HCT116 (cell line): Measurements from ENCODE around the gene MEF2B. TPM values are rescaled to one million over a fixed set of nuclear protein-coding genes. Genes with fewer than 3 reads are reported as not detected.

Source experiments
- ATAC-seq: fragments of 200-7000 bp; cut with Tn5 transposase; 2 replicates; pipeline ENCODE4 v1.9.1; 2020; ENCODE audit warnings: mild to moderate bottlenecking, moderate library complexity
- BruUV-seq: library from RNA; stranded (reverse); fragments of 400-500 nt; replicated peaks from 2 replicates; lab custom pipeline; 2021; lab: Mats Ljungman, UMichigan
- CTCF ChIA-PET: fragments of 300-600 bp; sonication (Branson Sonifier 250); formaldehyde crosslinking; loops from one replicate; lab custom pipeline; 2021; ENCODE audit warnings: antibody characterized with exemption; lab: Charles Lee
- POLR2A ChIA-PET: fragments of 300-600, 350-600 bp; sonication (Branson Sonifier 250); formaldehyde crosslinking; loops from one replicate; lab custom pipeline; 2021; ENCODE audit warnings: antibody characterized with exemption; lab: Charles Lee
- RAD21 ChIA-PET, 2 experiments: fragments of 300-600 bp; sonication (Branson Sonifier 250); formaldehyde crosslinking; loops; one replicate each; lab custom pipeline; 2023; ENCODE audit warnings: low total read pairs in 2 of 2; ENCODE audit not compliant: uncharacterized antibody in 2 of 2, unreplicated experiment in 2 of 2, low non-redundant PET in 1 of 2; lab: Charles Lee
- DNase-seq: peaks from one replicate; pipeline ENCODE4 v3.0.0-alpha.2; 2010; ENCODE audit warnings: low read depth, low spot score
- H2AFZ ChIP-seq: fragments of 200-600 bp; shearing (Covaris generic), sonication (generic); 2 replicates; pipeline ENCODE4 v1.6.1; 2017; ENCODE audit warnings: low read depth, mixed run types, mixed read lengths, antibody characterized with exemption, low read length; ENCODE audit not compliant: poor library complexity, severe bottlenecking
- H3K27ac ChIP-seq: 2 replicates; pipeline ENCODE4 v1.5.1; 2012; ENCODE audit warnings: low read depth, low read length
- H3K27me3 ChIP-seq: fragments of 200-600 bp; sonication (generic); 2 replicates; pipeline ENCODE4 v1.6.1; 2016; ENCODE audit warnings: mixed run types, low read length, mixed read lengths; ENCODE audit not compliant: insufficient read depth
- H3K36me3 ChIP-seq, 2 experiments: fragments of 200-500 bp in 1 of 2; fragments of 200-600 bp in 1 of 2; sonication (Bioruptor generic) in 1 of 2; sonication (generic) in 1 of 2; 2 replicates each; pipeline versions ENCODE4 v1.5.1 to v1.6.1; 2014 to 2016; ENCODE audit warnings: low read length in 2 of 2, inconsistent platforms in 1 of 2, mixed read lengths in 1 of 2, mixed run types in 1 of 2; ENCODE audit not compliant: insufficient read depth in 2 of 2, control insufficient read depth in 1 of 2
- H3K4me1 ChIP-seq, 2 experiments: fragments of 200-600 bp in 1 of 2; sonication (generic) in 1 of 2; 2 replicates each; pipeline versions ENCODE4 v1.5.1 to v1.6.1; 2012 to 2017; ENCODE audit warnings: low read length in 2 of 2, inconsistent platforms in 1 of 2, mild to moderate bottlenecking in 1 of 2, mixed read lengths in 1 of 2, mixed run types in 1 of 2, moderate library complexity in 1 of 2; ENCODE audit not compliant: insufficient read depth in 2 of 2, control insufficient read depth in 1 of 2
- H3K4me2 ChIP-seq: fragments of 200-600 bp; sonication (generic); 2 replicates; pipeline ENCODE4 v1.6.1; 2017; ENCODE audit warnings: mixed run types, low read length, mixed read lengths
- H3K4me3 ChIP-seq, 2 experiments: fragments of 200-600 bp in 1 of 2; sonication (generic) in 1 of 2; replicated peaks in 1 of 2; 2 replicates each; pipeline ENCODE4 v1.5.1; 2011 to 2016; ENCODE audit warnings: low read length in 2 of 2, control low read depth in 1 of 2, low read depth in 1 of 2, mild to moderate bottlenecking in 1 of 2, mixed read lengths in 1 of 2, mixed run types in 1 of 2
- H3K79me2 ChIP-seq: fragments of 200-600 bp; sonication (generic); 2 replicates; pipeline ENCODE4 v1.6.1; 2017; ENCODE audit warnings: mild to moderate bottlenecking, mixed run types, low read length, moderate library complexity, mixed read lengths; ENCODE audit not compliant: insufficient read depth
- H3K9ac ChIP-seq: fragments of 200-600 bp; sonication (generic); 2 replicates; pipeline ENCODE4 v1.6.1; 2016; ENCODE audit warnings: low read length, mixed read lengths
- H3K9me2 ChIP-seq: fragments of 200-600 bp; sonication (generic), shearing (Covaris generic); 2 replicates; pipeline ENCODE4 v1.6.1; 2017; ENCODE audit warnings: mixed run types, mild to moderate bottlenecking, moderate library complexity; ENCODE audit not compliant: insufficient read depth
- H3K9me3 ChIP-seq, 2 experiments: fragments of 200-500 bp in 1 of 2; fragments of 200-600 bp in 1 of 2; sonication (Bioruptor generic) in 1 of 2; sonication (generic) in 1 of 2; 2 replicates each; pipeline ENCODE4 v1.6.1; 2014 to 2017; ENCODE audit warnings: low read length in 2 of 2, mixed read lengths in 2 of 2, inconsistent platforms in 1 of 2, low read depth in 1 of 2, mild to moderate bottlenecking in 1 of 2, mixed run types in 1 of 2, moderate library complexity in 1 of 2; ENCODE audit not compliant: control insufficient read depth in 1 of 2, insufficient read depth in 1 of 2
- H4K20me1 ChIP-seq: fragments of 200-600 bp; sonication (generic), shearing (Covaris generic); 2 replicates; pipeline ENCODE4 v1.6.1; 2017; ENCODE audit warnings: mixed run types, mild to moderate bottlenecking, moderate library complexity; ENCODE audit not compliant: insufficient read depth
- CTCF ChIP-seq, 3 experiments: fragments of 200-600 bp in 1 of 3; sonication (generic) in 1 of 3; IDR thresholded peaks in 2 of 3; conservative IDR thresholded peaks in 1 of 3; 2 replicates each; pipeline ENCODE4 v1.5.1; 2012 to 2017; ENCODE audit warnings: low read depth in 2 of 3, low read length in 2 of 3, antibody characterized with exemption in 1 of 3, borderline replicate concordance in 1 of 3, control low read depth in 1 of 3, mild to moderate bottlenecking in 1 of 3, mixed read lengths in 1 of 3, mixed run types in 1 of 3, moderate library complexity in 1 of 3; ENCODE audit not compliant: insufficient read depth in 1 of 3
- FOSL1 ChIP-seq: IDR thresholded peaks from 2 replicates; pipeline ENCODE4 v1.6.1; 2012; ENCODE audit warnings: low read depth
- MAX ChIP-seq: IDR thresholded peaks from 2 replicates; pipeline ENCODE4 v1.6.1; 2012
- POLR2A ChIP-seq: IDR thresholded peaks from 2 replicates; pipeline ENCODE4 v1.7.0; 2011; ENCODE audit warnings: borderline replicate concordance; ENCODE audit not compliant: insufficient read depth, insufficient read length; ENCODE audit errors: extremely low read depth
- POLR2AphosphoS5 ChIP-seq: IDR thresholded peaks from 2 replicates; pipeline ENCODE4 v1.6.1; 2011; ENCODE audit warnings: mild to moderate bottlenecking, low read depth, low read length, moderate library complexity
- RAD21 ChIP-seq: IDR thresholded peaks from 2 replicates; pipeline ENCODE4 v1.6.1; 2012; ENCODE audit warnings: low read depth, mild to moderate bottlenecking
- REST ChIP-seq: IDR thresholded peaks from 2 replicates; pipeline ENCODE4 v1.6.1; 2012; ENCODE audit warnings: low read depth
- YY1 ChIP-seq: IDR thresholded peaks from 2 replicates; pipeline ENCODE4 v1.6.1; 2011; ENCODE audit warnings: low read length, low read depth, moderate library complexity, mild to moderate bottlenecking; ENCODE audit not compliant: insufficient replicate concordance; ENCODE audit errors: extremely low read depth
- ZBTB33 ChIP-seq: IDR thresholded peaks from 2 replicates; pipeline ENCODE4 v1.6.1; 2011; ENCODE audit warnings: mild to moderate bottlenecking, low read length, moderate library complexity; ENCODE audit not compliant: insufficient replicate concordance; ENCODE audit errors: extremely low read depth
- ZFX ChIP-seq: fragments of 450-650 bp; IDR thresholded peaks from 2 replicates; pipeline ENCODE4 v1.6.1; 2017
- intact Hi-C: fragments of 100-400 bp; cut with micrococcal nuclease; formaldehyde crosslinking; loops from 2 replicates; pipeline ENCODE4 v1.10.0; 2022
- total RNA-seq: library from RNA; stranded (reverse); gene quantifications from one replicate; pipeline ENCODE4 v1.2.1, GENCODE V29; 2021; ENCODE audit not compliant: unreplicated experiment

MEF2B gene
- total RNA-seq, 1 experiment from 2014 or later, result 7.9 TPM

GRCh38 chr19:19119325-19120237 is 50.5 kb downstream of the MEF2B start (continued):
- TF ChIP-seq REST (no peak), FOSL1 (no peak), ZFX (no peak), ZBTB33 (no peak), MAX (no peak)

- ChIA-PET CTCF (interaction anchor here (1.0 to 1.1 kb wide), 5 partner anchors 9 to 63 kb away, joined by 3 to 5 read pairs (median 4); no protein-coding TSS in a partner anchor), POLR2A (interaction anchor here (0.9 kb wide), 1 partner anchor 53 kb away, joined by 3 read pairs; the partner anchor contains the start of gene SLC25A42), RAD21 (no interaction called here)
- no peak overlapping the region for H3K9ac ChIP-seq
- DNase-seq, result no peak
- H4K20me1 ChIP-seq, result no peaks in the 10 kb centered on the region
- H3K9me3 ChIP-seq, result no peaks in the 10 kb centered on the region
- intact Hi-C loops, result loop anchor here (1.0 kb wide), 1 partner anchor 62 kb away; no protein-coding TSS in a partner anchor
- no peaks in the 10 kb centered on the region for H3K79me2 ChIP-seq
- no peak overlapping the region for H2AFZ ChIP-seq
- ATAC-seq, result peak; percentile 72
- no peak overlapping the region for H3K4me2 ChIP-seq
- no peak overlapping the region for H3K27ac ChIP-seq
- no peaks in the 10 kb centered on the region for H3K27me3 ChIP-seq
- H3K4me3 ChIP-seq, result no peak overlapping the region
- no peaks in the 10 kb centered on the region for H3K9me2 ChIP-seq
- H3K4me1 ChIP-seq, result peaks cover 5 to 13% of the 10 kb centered on the region in 2 experiments; a peak in 3 of 4 replicates
- peaks cover 13 to 21% of the 10 kb centered on the region in 2 experiments; a peak in 3 of 4 replicates for H3K36me3 ChIP-seq
- no TSS peak for BruUV-seq
- peak; percentile 69 for TF ChIP-seq RAD21
- peak; percentile 54 to 88 (median 83); a peak in 5 of 6 replicates for TF ChIP-seq CTCF (IDR thresholded peaks at IDR 0.05 in 2 of 3, conservative IDR thresholded peaks at IDR 0.05 in 1 of 3; ENCODE audit: borderline replicate concordance in 1 of 3, insufficient read depth in 1 of 3, low read depth in 2 of 3, low read length in 2 of 3)
- TF ChIP-seq POLR2A, result no peak
- no peak for TF ChIP-seq POLR2AphosphoS5
- no peak for TF ChIP-seq YY1
These were observed 54.1 kb downstream of the MEF2B start for GRCh38 chr19:19115954-19116353.
